Endothelial cell of umbilical vein (primary cell): ENCODE results near the gene SFI1. TPM values are rescaled to one million over a fixed set of nuclear protein-coding genes. Genes with fewer than 3 reads are reported as not detected.
A peak's percentile ranks its signal among the peaks of the same experiment; 100 is the strongest.

Experiments
- BruUV-seq: library from RNA; stranded (reverse); fragments of 400-500 nt; replicated peaks from 2 replicates; lab custom pipeline; 2021; lab: Mats Ljungman, UMichigan
- CTCF ChIA-PET: fragments of 300-600, 350-600 bp; sonication (Branson Sonifier 250); formaldehyde crosslinking; loops from one replicate; lab custom pipeline; 2021; ENCODE audit warnings: antibody characterized with exemption, inconsistent platforms; lab: Charles Lee
- POLR2A ChIA-PET: fragments of 300-600, 350-600 bp; sonication (Branson Sonifier 250); formaldehyde crosslinking; loops from one replicate; lab custom pipeline; 2021; ENCODE audit warnings: antibody characterized with exemption, inconsistent platforms; lab: Charles Lee
- DNase-seq: peaks from one replicate; pipeline ENCODE4 v3.0.0-alpha.2; 2011; ENCODE audit warnings: low read depth, low spot score
- FAIRE-seq: peaks from 2 replicates; lab custom pipeline; 2011; peaks lifted over from hg19 to GRCh38; lab: Jason Lieb, UNC
- H2AFZ ChIP-seq: 2 replicates; pipeline ENCODE4 v1.6.0; 2012; ENCODE audit warnings: low read depth, low read length, control low read depth, inconsistent platforms
- H3K27ac ChIP-seq: 2 replicates; pipeline ENCODE4 v1.5.1; 2011; ENCODE audit warnings: low read depth, mild to moderate bottlenecking, control low read depth, low read length, moderate library complexity; ENCODE audit not compliant: insufficient read depth
- H3K27me3 ChIP-seq, 2 experiments: 2 replicates each; pipeline versions ENCODE4 v1.6.0 to v1.6.1; 2011; ENCODE audit warnings: low read length in 2 of 2, mixed read lengths in 1 of 2; ENCODE audit not compliant: control insufficient read depth in 2 of 2, insufficient read depth in 2 of 2
- H3K36me3 ChIP-seq, 2 experiments: 2 replicates in 1 of 2; 3 replicates in 1 of 2; pipeline ENCODE4 v1.5.1; 2011; ENCODE audit warnings: low read length in 2 of 2, mild to moderate bottlenecking in 1 of 2, moderate library complexity in 1 of 2; ENCODE audit not compliant: control insufficient read depth in 2 of 2, insufficient read depth in 2 of 2; ENCODE audit errors: extremely low read depth in 1 of 2
- H3K4me1 ChIP-seq: 3 replicates; pipeline ENCODE4 v1.5.1; 2011; ENCODE audit warnings: mild to moderate bottlenecking, low read length; ENCODE audit not compliant: control insufficient read depth, insufficient read depth; ENCODE audit errors: extremely low read depth
- H3K4me2 ChIP-seq: 2 replicates; pipeline ENCODE4 v1.6.1; 2011; ENCODE audit warnings: low read length, control low read depth, mixed read lengths; ENCODE audit not compliant: insufficient read depth
- H3K4me3 ChIP-seq, 3 experiments: fragments of 200-600 bp in 1 of 3; sonication (generic), shearing (Covaris generic) in 1 of 3; replicated peaks in 1 of 3; 2 replicates each; pipeline ENCODE4 v1.5.1; 2011 to 2016; ENCODE audit warnings: control low read depth in 3 of 3, low read length in 3 of 3, mild to moderate bottlenecking in 2 of 3, inconsistent platforms in 1 of 3, low read depth in 1 of 3, moderate library complexity in 1 of 3; ENCODE audit not compliant: insufficient read depth in 1 of 3
- H3K79me2 ChIP-seq: 2 replicates; pipeline ENCODE4 v1.6.0; 2012; ENCODE audit warnings: low read length, inconsistent platforms; ENCODE audit not compliant: control insufficient read depth, insufficient read depth
- H3K9ac ChIP-seq: replicated peaks from 2 replicates; pipeline ENCODE3; 2011; ENCODE audit warnings: low read length, control low read depth; ENCODE audit not compliant: insufficient read depth; ENCODE audit errors: extremely low read depth
- H3K9me1 ChIP-seq: replicated peaks from 3 replicates; pipeline ENCODE4 v1.6.0; 2011; ENCODE audit warnings: mild to moderate bottlenecking, low read length; ENCODE audit not compliant: control insufficient read depth, insufficient read depth; ENCODE audit errors: extremely low read depth
- H3K9me3 ChIP-seq: replicated peaks from 2 replicates; pipeline ENCODE4 v1.5.1; 2012; ENCODE audit warnings: low read length, inconsistent platforms; ENCODE audit not compliant: control insufficient read depth, insufficient read depth
- H4K20me1 ChIP-seq: replicated peaks from 2 replicates; pipeline ENCODE3; 2011; ENCODE audit warnings: mild to moderate bottlenecking, low read length; ENCODE audit not compliant: control insufficient read depth, insufficient read depth; ENCODE audit errors: extremely low read depth
- EZH2 ChIP-seq: IDR thresholded peaks from 2 replicates; pipeline ENCODE4 v1.6.1; 2012; ENCODE audit warnings: borderline replicate concordance, low read depth, mild to moderate bottlenecking, moderate library complexity, low read length, inconsistent platforms; ENCODE audit not compliant: severe bottlenecking
- FOS ChIP-seq: IDR thresholded peaks from 2 replicates; pipeline ENCODE4 v1.6.1; 2011; ENCODE audit warnings: mild to moderate bottlenecking, low read length, moderate library complexity, borderline replicate concordance; ENCODE audit not compliant: insufficient read depth
- GATA2 ChIP-seq: IDR thresholded peaks from 2 replicates; pipeline ENCODE4 v1.7.0; 2011; ENCODE audit warnings: low read depth, mild to moderate bottlenecking, moderate library complexity, mixed read lengths, low read length; ENCODE audit not compliant: insufficient read length, insufficient read depth
- JUN ChIP-seq: IDR thresholded peaks from 2 replicates; pipeline ENCODE4 v1.6.1; 2011; ENCODE audit warnings: borderline replicate concordance, low read depth; ENCODE audit not compliant: insufficient read length, insufficient read depth
- MYC ChIP-seq: IDR thresholded peaks from one replicate; pipeline ENCODE4 v1.6.1; 2011; ENCODE audit warnings: mild to moderate bottlenecking, low read depth, low read length
- POLR2A ChIP-seq: IDR thresholded peaks from 2 replicates; pipeline ENCODE4 v1.6.1; 2012; ENCODE audit warnings: low read depth, mild to moderate bottlenecking, control low read depth, low read length
- POLR2AphosphoS5 ChIP-seq: IDR thresholded peaks from 2 replicates; pipeline ENCODE4 v1.6.1; 2012; ENCODE audit warnings: low read depth, mild to moderate bottlenecking, control low read depth, low read length, moderate library complexity; ENCODE audit not compliant: insufficient read depth
- dilution Hi-C: fragments of 300-500 bp; cut with MboI; formaldehyde crosslinking; loops from one replicate; pipeline ENCODE4 v1.15.0; 2019; ENCODE audit warnings: low sequenced_read_pairs; ENCODE audit not compliant: extremely low pct_ligation_motif_present
- intact Hi-C: fragments of 100-400 bp; cut with micrococcal nuclease; formaldehyde crosslinking; loops from one replicate; pipeline ENCODE4 v1.10.0; 2022
- polyA plus RNA-seq, 4 experiments: library from polyadenylated mRNA; depleted of rRNA in 3 of 4; stranded (reverse) in 3 of 4; unstranded in 1 of 4; fragments of >200 nt; gene quantifications; 2 replicates each; pipeline versions ENCODE4 v1.2.1 to v1.2.3, GENCODE V29; 2011 to 2012; ENCODE audit warnings: missing spikeins in 1 of 4
- total RNA-seq: library from RNA; stranded (reverse); gene quantifications from 2 replicates; pipeline ENCODE4 v1.2.3, GENCODE V29; 2021
- TF ChIP-seq, protein P1 (sequence below): IDR thresholded peaks from 2 replicates; pipeline ENCODE4 v1.6.1; 2011; ENCODE audit not compliant: insufficient read depth, insufficient read length
- TF ChIP-seq, protein P2 (sequence below), 2 donors: IDR thresholded peaks; 1 replicate in 1 of 2; 2 replicates in 1 of 2; pipeline ENCODE4 v1.5.1; 2011; ENCODE audit warnings: low read length in 2 of 2, mild to moderate bottlenecking in 2 of 2, moderate library complexity in 2 of 2, control low read depth in 1 of 2, inconsistent platforms in 1 of 2, low read depth in 1 of 2; ENCODE audit not compliant: insufficient read depth in 1 of 2; ENCODE audit errors: extremely low read depth in 1 of 2

SFI1 gene
- total and polyA plus RNA-seq, 2 donors (not counting 3 experiments of a cell fraction or from before 2014, with no cell fraction given): 12.5 to 46.4 TPM

DNA sequence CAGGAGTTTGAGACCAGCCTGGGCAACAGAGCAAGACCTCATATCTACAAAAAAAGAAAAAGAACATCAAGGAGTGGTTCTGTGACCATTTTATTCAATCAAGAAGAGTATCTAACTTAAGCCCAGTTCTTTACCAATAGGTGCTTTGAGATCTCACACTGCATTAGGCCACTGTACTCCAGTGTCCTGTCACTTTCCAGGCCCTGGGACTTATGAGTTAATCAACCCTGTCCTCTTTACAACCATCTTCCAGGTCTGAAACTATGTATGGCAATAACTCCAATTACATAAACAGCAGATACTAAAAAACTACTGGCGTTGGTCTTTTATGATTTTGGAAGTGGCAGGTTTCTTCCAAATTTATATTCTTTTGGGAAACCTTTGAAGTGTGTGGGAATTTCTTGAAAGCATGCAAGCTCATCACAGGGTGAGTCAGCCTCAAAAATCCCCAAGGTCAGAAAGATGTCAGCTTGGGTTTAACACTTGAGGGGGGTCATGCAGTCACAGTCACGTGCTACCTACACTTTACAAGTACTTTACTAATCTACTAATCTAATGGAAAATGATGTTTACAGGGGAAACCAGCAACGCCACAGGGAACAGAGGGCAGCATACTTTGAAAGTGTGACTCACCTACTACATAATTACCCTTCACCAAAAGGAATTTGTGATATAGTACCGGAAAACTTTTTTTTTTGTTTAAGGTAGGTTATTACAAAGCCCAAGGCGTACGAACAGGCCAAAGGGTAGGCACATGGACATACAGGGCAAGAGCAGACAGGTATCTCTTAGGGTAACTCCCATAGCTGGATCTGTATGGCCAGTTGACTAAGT is 150.1 kb downstream of the SFI1 start:
- peak overlapping the region; percentile 97 for H3K27ac ChIP-seq
- H2AFZ ChIP-seq: no peak overlapping the region
- no peaks in the 10 kb centered on the region for H3K9me1 ChIP-seq
- H4K20me1 ChIP-seq: no peaks in the 10 kb centered on the region
- intact Hi-C loops: loop anchor here (1.0 kb wide), 1 partner anchor 16 kb away; the partner anchor contains the start of gene PISD
- no peaks in the 10 kb centered on the region for H3K27me3 ChIP-seq
- peak; percentile 85 for FAIRE-seq
- POLR2A ChIA-PET: no interaction called here
- H3K9ac ChIP-seq: peak overlapping the region; percentile 57
- BruUV-seq: TSS peak; percentile 53
- H3K9me3 ChIP-seq: no peaks in the 10 kb centered on the region
- H3K4me3 ChIP-seq: no peak overlapping the region
- peaks cover 0 to 2% of the 10 kb centered on the region in 2 experiments for H3K36me3 ChIP-seq
- H3K4me1 ChIP-seq: peaks cover 31% of the 10 kb centered on the region
- CTCF ChIA-PET: interaction anchor here (0.6 to 0.9 kb wide), 2 partner anchors 9 to 90 kb away, joined by 3 to 5 read pairs; no protein-coding TSS in a partner anchor
- peak; percentile 96 for DNase-seq
- TF ChIP-seq POLR2AphosphoS5 (peak; percentile 69), MYC (no peak), GATA2 (peak; percentile 85), EZH2 (no peak), JUN (peak; percentile 96), FOS (peak; percentile 92), POLR2A (no peak)
- TF ChIP-seq, protein P1, sequence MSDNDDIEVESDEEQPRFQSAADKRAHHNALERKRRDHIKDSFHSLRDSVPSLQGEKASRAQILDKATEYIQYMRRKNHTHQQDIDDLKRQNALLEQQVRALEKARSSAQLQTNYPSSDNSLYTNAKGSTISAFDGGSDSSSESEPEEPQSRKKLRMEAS: peak; percentile 82
- TF ChIP-seq, protein P2, sequence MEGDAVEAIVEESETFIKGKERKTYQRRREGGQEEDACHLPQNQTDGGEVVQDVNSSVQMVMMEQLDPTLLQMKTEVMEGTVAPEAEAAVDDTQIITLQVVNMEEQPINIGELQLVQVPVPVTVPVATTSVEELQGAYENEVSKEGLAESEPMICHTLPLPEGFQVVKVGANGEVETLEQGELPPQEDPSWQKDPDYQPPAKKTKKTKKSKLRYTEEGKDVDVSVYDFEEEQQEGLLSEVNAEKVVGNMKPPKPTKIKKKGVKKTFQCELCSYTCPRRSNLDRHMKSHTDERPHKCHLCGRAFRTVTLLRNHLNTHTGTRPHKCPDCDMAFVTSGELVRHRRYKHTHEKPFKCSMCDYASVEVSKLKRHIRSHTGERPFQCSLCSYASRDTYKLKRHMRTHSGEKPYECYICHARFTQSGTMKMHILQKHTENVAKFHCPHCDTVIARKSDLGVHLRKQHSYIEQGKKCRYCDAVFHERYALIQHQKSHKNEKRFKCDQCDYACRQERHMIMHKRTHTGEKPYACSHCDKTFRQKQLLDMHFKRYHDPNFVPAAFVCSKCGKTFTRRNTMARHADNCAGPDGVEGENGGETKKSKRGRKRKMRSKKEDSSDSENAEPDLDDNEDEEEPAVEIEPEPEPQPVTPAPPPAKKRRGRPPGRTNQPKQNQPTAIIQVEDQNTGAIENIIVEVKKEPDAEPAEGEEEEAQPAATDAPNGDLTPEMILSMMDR (IDR thresholded peaks at IDR 0.05; ENCODE audit: extremely low read depth in 1 of 2, insufficient read depth in 1 of 2, low read depth in 1 of 2, low read length in 2 of 2): no peak
- dilution Hi-C loops: no loop called here
- H3K4me2 ChIP-seq: peak overlapping the region; percentile 39
- H3K79me2 ChIP-seq: peaks cover 28% of the 10 kb centered on the region
